ENCODE results near the gene LHFPL2. TPM values are rescaled to one million over a fixed set of nuclear protein-coding genes. Genes with fewer than 3 reads are reported as not detected.
A peak's percentile ranks its signal among the peaks of the same experiment; 100 is the strongest.

The LHFPL2 gene
- total and polyA plus RNA-seq, 2 donors from 2014 or later = 1.8 to 12.6 TPM

GRCh38 chr5:78504704-78505677, 143.6 kb downstream of the LHFPL2 start:
- Histone ChIP-seq H3K27ac (ENCODE audit: low read depth in 2 of 2, low read length in 2 of 2) (peak overlapping the region in 1 of 2 donors; percentile 58), H3K4me1 (ENCODE audit: control insufficient read depth in 2 of 3, insufficient read depth in 2 of 3, low read depth in 1 of 3, low read length in 3 of 3) (peaks cover 4 to 13% (median 13%) of the 10 kb centered on the region in 3 donors), H3K36me3 (ENCODE audit: control insufficient read depth in 2 of 3, insufficient read depth in 3 of 3, low read length in 3 of 3) (no peaks in the 10 kb centered on the region), H3K27me3 (ENCODE audit: control insufficient read depth, insufficient read depth, low read length) (no peaks in the 10 kb centered on the region), H3K9ac (ENCODE audit: low read length in 3 of 3) (no peak overlapping the region), H3K4me3 (ENCODE audit: low read length in 3 of 3) (no peak overlapping the region), H3K9me3 (ENCODE audit: control insufficient read depth in 2 of 3, insufficient read depth in 1 of 3, low read length in 3 of 3) (no peaks in the 10 kb centered on the region)
- TF ChIP-seq CTCF (IDR thresholded peaks at IDR 0.05; ENCODE audit: borderline replicate concordance, extremely low read depth, insufficient read depth) = no peak
- DNase-seq (peak; percentile 73 to 94 (median 84)), FAIRE-seq (no peak)
- intact Hi-C loops (cut with DNase I) = no loop called here

- no peaks in the 10 kb centered on the region for H3K36me3 ChIP-seq (ENCODE audit: control insufficient read depth in 2 of 3, insufficient read depth in 3 of 3, low read length in 3 of 3)
- H3K9ac ChIP-seq (ENCODE audit: low read length in 3 of 3) = no peak overlapping the region
- no peaks in the 10 kb centered on the region for H3K27me3 ChIP-seq (ENCODE audit: control insufficient read depth, insufficient read depth, low read length)
- no peak overlapping the region for H3K27ac ChIP-seq (ENCODE audit: low read depth in 2 of 2, low read length in 2 of 2)
- H3K4me3 ChIP-seq (ENCODE audit: low read length in 3 of 3) = no peak overlapping the region
- H3K9me3 ChIP-seq (ENCODE audit: control insufficient read depth in 2 of 3, insufficient read depth in 1 of 3, low read length in 3 of 3) = no peaks in the 10 kb centered on the region
- no peak for FAIRE-seq
- intact Hi-C loops (cut with DNase I) = no loop called here
- peaks cover 4 to 13% (median 11%) of the 10 kb centered on the region in 3 donors for H3K4me1 ChIP-seq (ENCODE audit: control insufficient read depth in 2 of 3, insufficient read depth in 2 of 3, low read depth in 1 of 3, low read length in 3 of 3)
- no peak for DNase-seq
- no peak for TF ChIP-seq CTCF (IDR thresholded peaks at IDR 0.05; ENCODE audit: borderline replicate concordance, extremely low read depth, insufficient read depth)
These were observed 144.5 kb downstream of the LHFPL2 start for GRCh38 chr5:78503958-78504653.

GRCh38 chr5:78501411-78502352, 146.9 kb downstream of the LHFPL2 start:
- H3K4me1 ChIP-seq (ENCODE audit: control insufficient read depth in 2 of 3, insufficient read depth in 2 of 3, low read depth in 1 of 3, low read length in 3 of 3) = peaks cover 4 to 13% (median 11%) of the 10 kb centered on the region in 3 donors
- H3K27ac ChIP-seq (ENCODE audit: low read depth in 2 of 2, low read length in 2 of 2) = no peak overlapping the region

More at GRCh38 chr5:78501411-78502352, 146.9 kb downstream of the LHFPL2 start:
- H3K9ac ChIP-seq (ENCODE audit: low read length in 3 of 3) = no peak overlapping the region
- intact Hi-C loops (cut with DNase I) = no loop called here
- DNase-seq = peak in 1 of 5 donors; percentile 42
- H3K4me3 ChIP-seq (ENCODE audit: low read length in 3 of 3) = no peak overlapping the region
- no peaks in the 10 kb centered on the region for H3K27me3 ChIP-seq (ENCODE audit: control insufficient read depth, insufficient read depth, low read length)
- no peaks in the 10 kb centered on the region for H3K9me3 ChIP-seq (ENCODE audit: control insufficient read depth in 2 of 3, insufficient read depth in 1 of 3, low read length in 3 of 3)
- no peak for FAIRE-seq
- no peaks in the 10 kb centered on the region for H3K36me3 ChIP-seq (ENCODE audit: control insufficient read depth in 2 of 3, insufficient read depth in 3 of 3, low read length in 3 of 3)
- TF ChIP-seq CTCF (IDR thresholded peaks at IDR 0.05; ENCODE audit: borderline replicate concordance, extremely low read depth, insufficient read depth) = no peak

Measured in kidney (tissue), 14 donors.